PC-9 (cell line): ENCODE measurements around the gene IQSEC1.

ENCODE experiments used
- CTCF ChIP-seq: fragments of 200-600 bp; sonication (generic); conservative IDR thresholded peaks from 2 replicates; pipeline ENCODE4 v1.6.1; 2017; ENCODE audit warnings: mixed run types, antibody characterized with exemption, mild to moderate bottlenecking, moderate library complexity
- EZH2 ChIP-seq: fragments of 200-600 bp; sonication (generic); IDR thresholded peaks from 2 replicates; pipeline ENCODE4 v1.8.0; 2017; ENCODE audit warnings: antibody characterized with exemption, low read depth

DNA sequence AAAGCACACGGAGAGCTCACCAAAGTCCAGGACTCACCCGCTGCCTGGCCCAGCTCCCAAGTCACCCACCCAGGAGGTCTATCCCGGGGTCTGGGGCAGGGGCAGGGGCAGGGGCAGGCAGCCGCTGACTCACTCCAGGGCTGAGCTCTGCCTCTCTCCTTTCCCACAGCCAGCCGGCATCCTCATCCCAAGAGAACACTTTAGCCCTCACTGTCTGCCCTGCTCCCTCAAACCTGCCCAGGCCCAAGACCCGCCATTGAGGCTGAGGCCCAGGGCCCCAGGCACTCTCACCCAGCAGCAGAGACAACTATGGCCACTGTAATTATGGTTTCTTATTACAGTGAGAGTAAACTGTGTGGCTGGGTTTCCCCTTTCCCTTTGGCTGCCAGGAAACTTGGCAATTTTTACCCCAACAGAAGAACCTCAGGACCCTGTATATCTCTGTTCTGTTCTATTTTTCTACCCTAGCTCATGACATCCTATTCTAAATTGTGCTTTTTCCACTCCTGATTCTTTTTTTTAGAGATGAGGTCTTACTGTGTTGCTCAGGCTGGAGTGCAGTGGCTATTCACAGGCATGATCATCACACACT is 53.0 kb downstream of the IQSEC1 start:
- no peak for TF ChIP-seq CTCF
- no peak for TF ChIP-seq EZH2
